Breast epithelium (tissue), 4 donors: Measurements from ENCODE around the gene MBIP. TPM values are rescaled to one million over a fixed set of nuclear protein-coding genes. Genes with fewer than 3 reads are reported as not detected.

Experiments used
- DNase-seq, 2 donors: peaks; one replicate each; pipeline ENCODE4 v3.0.0-alpha.2; 2019; ENCODE audit warnings: low spot score in 2 of 2
- H3K27ac ChIP-seq, 2 donors: fragments of 200-600 bp; sonication (generic) in 1 of 2; one replicate each; pipeline ENCODE4 v1.5.1; 2016 to 2019; ENCODE audit warnings: mild to moderate bottlenecking in 1 of 2
- H3K27me3 ChIP-seq, 2 donors: fragments of 200-600 bp; sonication (generic) in 1 of 2; one replicate each; pipeline versions ENCODE4 v1.5.1 to v1.6.0; 2017 to 2019; ENCODE audit warnings: control low read depth in 1 of 2, mild to moderate bottlenecking in 1 of 2
- H3K36me3 ChIP-seq: fragments of 200-600 bp; one replicate; pipeline ENCODE4 v1.5.1; 2019
- H3K4me1 ChIP-seq, 2 donors: fragments of 200-600 bp; sonication (generic); one replicate each; pipeline ENCODE4 v1.5.1; 2016 to 2019; ENCODE audit warnings: control low read depth in 1 of 2
- H3K4me3 ChIP-seq, 3 donors: fragments of 200-600 bp; sonication (generic); 1 replicate in 2 of 3; 2 replicates in 1 of 3; pipeline ENCODE4 v1.5.1; 2016 to 2019; ENCODE audit warnings: mild to moderate bottlenecking in 3 of 3, moderate library complexity in 2 of 3
- H3K9me3 ChIP-seq, 2 donors: fragments of 200-600 bp; sonication (generic) in 1 of 2; one replicate each; pipeline ENCODE4 v1.5.1; 2016 to 2019; ENCODE audit warnings: control low read depth in 1 of 2
- CTCF ChIP-seq, 3 donors: fragments of 450-650 bp; IDR thresholded peaks; one replicate each; pipeline ENCODE4 v1.5.1; 2016 to 2017; ENCODE audit warnings: antibody characterized with exemption in 3 of 3, mild to moderate bottlenecking in 3 of 3, moderate library complexity in 3 of 3
- POLR2A ChIP-seq: fragments of 450-650 bp; IDR thresholded peaks from one replicate; pipeline ENCODE4 v1.6.1; 2016; ENCODE audit warnings: antibody characterized with exemption, mild to moderate bottlenecking, moderate library complexity
- POLR2AphosphoS5 ChIP-seq, 3 donors: sonication (generic); formaldehyde crosslinking; IDR thresholded peaks; one replicate each; pipeline ENCODE4 v1.6.1; 2017; ENCODE audit warnings: antibody characterized with exemption in 3 of 3
- intact Hi-C: fragments of 100-400 bp; cut with DNase I; formaldehyde crosslinking; loops from one replicate; pipeline ENCODE4 v1.15.1; 2023; ENCODE audit warnings: low total_unique reads
- total RNA-seq, 3 donors: library from RNA; depleted of rRNA; stranded (reverse); fragments of >200 nt; gene quantifications; one replicate each; pipeline ENCODE4 v1.1.0, GENCODE V29; 2016

The MBIP gene
- total RNA-seq, 3 donors from 2014 or later: 19.0 to 33.1 (median 20.3) TPM

- Histone ChIP-seq H3K9me3 (no peaks in the 10 kb centered on the region), H3K27ac (no peak overlapping the region), H3K27me3 (no peaks in the 10 kb centered on the region), H3K4me1 (no peaks in the 10 kb centered on the region), H3K4me3 (no peak overlapping the region), H3K36me3 (no peaks in the 10 kb centered on the region)
- TF ChIP-seq CTCF (IDR thresholded peaks at IDR 0.05): no peak
- no peak for TF ChIP-seq POLR2A
- no peak for TF ChIP-seq POLR2AphosphoS5 (IDR thresholded peaks at IDR 0.05)
- intact Hi-C loops: no loop called here
- DNase-seq: no peak
Measured at GRCh38 chr14:36281309-36281708, 39.1 kb downstream of the MBIP start.

- Histone ChIP-seq H3K36me3 (no peaks in the 10 kb centered on the region), H3K27me3 (peaks cover 0 to 5% of the 10 kb centered on the region in 2 donors), H3K4me3 (no peak overlapping the region), H3K9me3 (no peaks in the 10 kb centered on the region), H3K4me1 (no peaks in the 10 kb centered on the region), H3K27ac (no peak overlapping the region)
- intact Hi-C loops: no loop called here
- DNase-seq: no peak
- TF ChIP-seq POLR2A: no peak
- no peak for TF ChIP-seq POLR2AphosphoS5 (IDR thresholded peaks at IDR 0.05)
- no peak for TF ChIP-seq CTCF (IDR thresholded peaks at IDR 0.05)
Measured at GRCh38 chr14:36279306-36280190, 40.9 kb downstream of the MBIP start.

GRCh38 chr14:36275741-36276140 is 44.7 kb downstream of the MBIP start:
- TF ChIP-seq POLR2A: no peak
- TF ChIP-seq POLR2AphosphoS5 (IDR thresholded peaks at IDR 0.05): no peak
- no peak for TF ChIP-seq CTCF (IDR thresholded peaks at IDR 0.05)
- no peaks in the 10 kb centered on the region for H3K36me3 ChIP-seq
- no peak for DNase-seq
- intact Hi-C loops: no loop called here
- no peak overlapping the region for H3K4me3 ChIP-seq
- peaks cover 0 to 27% of the 10 kb centered on the region in 2 donors for H3K27me3 ChIP-seq
- H3K9me3 ChIP-seq: no peaks in the 10 kb centered on the region
- H3K27ac ChIP-seq: no peak overlapping the region
- no peaks in the 10 kb centered on the region for H3K4me1 ChIP-seq

- no peak for DNase-seq
- intact Hi-C loops: no loop called here
- no peak overlapping the region for H3K27ac ChIP-seq
- H3K9me3 ChIP-seq: no peaks in the 10 kb centered on the region
- TF ChIP-seq POLR2A: no peak
- no peak for TF ChIP-seq CTCF (IDR thresholded peaks at IDR 0.05)
- TF ChIP-seq POLR2AphosphoS5 (IDR thresholded peaks at IDR 0.05): no peak
- H3K4me3 ChIP-seq: peak overlapping the region; percentile 12 to 56 (median 21)
- H3K4me1 ChIP-seq: no peaks in the 10 kb centered on the region
- H3K36me3 ChIP-seq: no peaks in the 10 kb centered on the region
- peaks cover 0 to 27% of the 10 kb centered on the region in 2 donors for H3K27me3 ChIP-seq
Measured at GRCh38 chr14:36271939-36272907, 48.2 kb downstream of the MBIP start.
